ENCODE results near the gene ITPK1. TPM values are rescaled to one million over a fixed set of nuclear protein-coding genes. Genes with fewer than 3 reads are reported as not detected.

Gene ITPK1
- total RNA-seq, 1 experiment from 2014 or later, result 27.5 TPM

DNA sequence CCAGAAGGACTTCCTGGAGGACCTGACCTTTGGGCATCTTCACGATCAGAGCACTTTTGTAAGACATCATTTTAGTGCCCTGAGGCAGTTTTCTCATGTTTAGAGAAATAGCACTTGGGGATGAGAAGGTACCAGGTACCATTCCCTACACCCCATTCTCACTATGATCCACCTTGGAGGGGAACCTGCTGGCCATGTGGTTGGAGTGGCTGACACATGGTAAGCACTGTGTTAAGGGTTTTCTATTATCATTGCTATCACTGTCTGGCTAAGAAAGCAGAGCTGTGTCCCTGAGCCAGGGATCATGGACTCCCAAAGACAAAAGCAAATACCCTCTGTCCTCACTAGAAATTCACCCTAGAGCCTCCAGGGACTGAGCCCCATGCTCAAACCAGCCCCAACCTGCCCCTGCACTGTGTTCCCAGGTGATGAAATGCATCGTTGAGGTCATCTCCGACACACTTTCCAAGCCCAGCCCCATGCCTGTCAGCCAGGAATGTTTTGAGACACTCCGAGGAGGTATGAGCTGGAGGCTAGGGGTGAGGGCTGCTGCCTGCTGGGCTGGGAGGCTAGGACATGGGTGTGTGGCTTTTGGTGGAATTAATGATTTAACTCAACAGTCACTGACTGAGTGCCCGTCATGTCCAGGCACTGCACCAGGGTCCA is 189.4 kb downstream of the ITPK1 start:
- DNase-seq (ENCODE audit: low read depth), result no peak

DNA sequence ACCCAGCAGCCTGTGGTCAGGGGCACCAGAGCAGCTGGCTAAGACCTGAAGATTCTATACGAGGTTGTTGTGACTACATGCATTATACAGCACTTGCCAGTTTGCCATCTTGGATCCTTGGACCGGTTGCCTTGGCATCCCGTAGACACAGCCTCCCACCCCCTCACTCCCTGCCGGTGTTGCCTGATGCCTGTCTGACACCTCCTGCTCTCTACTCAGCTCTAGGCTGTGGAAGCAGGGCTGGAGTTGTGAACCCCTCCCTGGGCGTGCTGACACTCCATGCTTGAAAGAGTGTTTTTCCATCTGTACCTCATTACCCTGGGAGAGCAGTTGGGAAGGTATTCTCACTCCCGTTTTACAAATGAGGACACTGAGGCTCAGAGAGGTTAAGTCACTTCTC is 190.3 kb downstream of the ITPK1 start:
- DNase-seq (ENCODE audit: low read depth), result no peak

DNA sequence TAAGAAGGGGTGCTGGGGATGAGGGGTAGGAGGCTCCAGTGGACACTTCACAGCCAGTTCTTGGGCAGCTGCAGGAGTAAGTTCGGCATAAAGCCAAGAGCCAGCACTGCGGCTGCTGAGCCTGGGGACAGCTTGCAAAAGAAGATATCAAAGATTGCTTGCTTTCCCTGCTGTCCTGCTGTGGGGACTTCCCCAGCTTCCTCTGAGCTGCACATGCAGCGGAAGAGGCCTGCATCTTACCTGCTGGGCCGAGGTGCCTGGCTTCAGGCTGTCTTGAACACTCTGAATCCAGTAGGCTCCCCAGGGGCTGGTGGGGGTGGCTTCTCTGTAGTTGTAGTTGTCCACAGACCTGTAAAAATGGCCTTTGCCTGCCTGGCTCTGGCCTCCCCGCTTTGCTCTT is 191.5 kb downstream of the ITPK1 start:
- no peak for DNase-seq (ENCODE audit: low read depth)

DNA sequence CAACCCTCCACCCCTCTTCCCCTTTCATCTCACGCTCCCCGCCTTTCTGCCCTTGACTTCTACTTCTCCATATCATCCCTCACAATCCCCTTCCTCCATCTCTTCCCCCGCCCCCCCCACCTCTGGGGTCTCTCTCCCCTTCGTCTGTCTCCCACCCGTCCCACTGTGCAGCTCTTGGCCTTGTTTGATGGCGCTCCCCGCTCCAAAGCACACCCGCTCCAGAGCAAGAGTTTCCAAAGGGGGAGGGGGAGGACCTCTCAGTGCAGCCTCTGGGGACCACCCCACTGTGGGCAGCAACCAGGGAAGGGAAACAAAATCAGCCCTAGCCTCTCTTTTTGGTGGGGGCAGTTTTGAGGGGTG is 192.0 kb downstream of the ITPK1 start:
- DNase-seq (ENCODE audit: low read depth), result no peak

DNA sequence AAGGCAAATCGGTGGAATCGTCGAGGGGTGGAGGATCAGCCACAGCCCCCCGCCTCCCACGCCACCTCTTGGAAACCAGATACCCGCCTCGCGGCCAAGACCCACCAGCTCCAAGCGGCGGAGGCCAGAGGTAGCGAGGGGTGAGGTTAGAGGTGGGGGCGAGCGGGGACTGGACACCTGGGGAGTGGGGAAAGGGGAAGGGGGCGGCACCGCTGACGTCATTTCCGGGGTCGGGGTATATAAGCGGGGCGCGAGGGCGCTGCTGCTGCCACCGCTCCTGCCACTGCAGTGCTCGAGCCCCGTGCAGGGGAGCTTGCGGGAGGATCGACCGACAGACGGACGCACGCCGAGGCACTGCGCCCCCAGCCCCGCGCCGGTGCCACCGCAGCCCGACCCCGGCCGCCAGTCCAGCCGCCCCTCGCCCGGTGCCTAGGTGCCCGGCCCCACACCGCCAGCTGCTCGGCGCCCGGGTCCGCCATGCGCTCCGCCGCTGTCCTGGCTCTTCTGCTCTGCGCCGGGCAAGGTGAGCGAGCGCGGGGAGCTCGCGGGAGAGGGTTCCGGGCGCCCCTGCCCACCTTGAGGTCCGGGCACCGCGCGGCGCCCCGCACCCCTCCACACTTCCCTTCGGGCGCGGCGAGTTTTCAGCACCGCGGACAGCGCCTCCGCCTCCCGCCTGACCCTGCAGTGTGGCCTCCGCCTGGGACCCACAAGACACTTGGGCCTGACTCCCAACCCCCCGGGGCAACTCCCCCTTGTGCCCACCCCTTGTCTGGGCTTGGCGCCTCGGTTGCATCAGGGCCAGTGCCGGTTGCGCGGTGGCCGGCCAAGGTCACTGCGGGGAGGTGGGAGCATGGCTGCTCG is 192.6 kb downstream of the ITPK1 start, which contains the start of gene CHGA:
Gene CHGA (plus strand): TSS at position 268 of the 861 bp plus-strand sequence. CDS start 210 bp downstream, at position 478.
- DNase-seq (ENCODE audit: low read depth), result peak; percentile 10

DNA sequence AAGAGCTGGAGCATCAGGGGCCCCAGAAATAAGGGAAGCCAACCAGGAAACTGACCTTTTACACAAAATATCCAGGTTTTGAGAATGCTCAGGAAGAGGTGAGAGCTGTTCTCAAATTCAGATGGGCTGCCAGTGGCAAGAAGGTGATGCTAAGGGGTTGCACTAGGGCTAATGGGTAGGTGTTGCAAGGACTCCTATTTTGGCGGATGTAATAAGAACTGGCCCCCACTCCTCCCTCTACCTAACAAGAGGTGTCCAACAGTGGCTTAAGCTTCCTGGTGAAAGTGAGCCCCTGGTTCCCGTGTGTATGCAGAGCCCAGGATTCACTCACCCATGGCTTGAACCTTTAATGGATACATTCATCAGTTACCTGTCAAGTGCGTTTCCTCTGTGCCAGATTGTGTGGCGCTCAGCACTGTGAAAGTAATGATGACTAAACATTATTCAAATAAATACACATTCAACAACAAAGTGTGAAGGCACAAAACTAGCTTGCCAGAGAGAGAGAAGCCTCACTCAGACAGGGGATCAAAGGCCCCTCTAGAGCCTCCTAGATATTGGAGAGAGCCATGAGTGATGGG is 193.5 kb downstream of the ITPK1 start:
- no peak for DNase-seq (ENCODE audit: low read depth)

DNA sequence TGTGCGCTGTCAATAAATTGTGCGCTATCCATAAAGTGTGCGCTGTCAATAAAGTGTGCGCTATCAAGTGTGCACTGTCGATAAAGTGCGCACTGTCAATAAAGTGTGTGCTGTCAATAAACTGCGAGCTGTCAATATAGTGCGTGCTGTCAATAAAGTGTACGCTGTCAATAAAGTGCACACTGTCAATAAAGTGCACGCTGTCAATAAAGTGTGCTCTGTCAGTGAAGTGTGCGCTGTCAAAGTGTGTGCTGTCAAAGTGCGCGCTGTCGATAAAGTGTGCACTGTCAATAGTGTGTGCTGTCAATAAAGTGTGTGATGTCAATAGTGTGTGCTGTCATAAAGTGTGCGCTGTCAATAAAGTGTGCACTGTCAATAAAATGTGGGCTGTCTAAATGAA is 195.7 kb downstream of the ITPK1 start:
- no peak for DNase-seq (ENCODE audit: low read depth)

DNA sequence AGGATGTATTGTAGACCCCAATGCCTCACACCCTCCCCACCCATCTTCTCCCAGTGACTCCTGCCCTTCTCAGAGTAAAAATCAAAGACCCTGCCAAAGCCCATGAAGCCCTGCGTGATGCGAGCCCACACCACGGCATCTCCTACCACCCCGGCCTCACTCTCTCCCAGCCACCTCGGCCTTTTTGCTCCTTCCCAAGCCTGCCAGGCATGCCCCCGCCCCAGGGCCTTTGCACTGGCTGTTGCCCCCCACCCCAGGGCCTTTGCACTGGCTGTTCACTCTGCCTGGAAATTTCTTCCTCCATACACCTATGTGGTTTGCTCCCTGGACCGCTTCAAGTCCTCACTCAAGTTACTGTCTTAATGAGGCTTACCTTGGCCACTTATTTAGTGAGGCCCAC is 197.8 kb downstream of the ITPK1 start:
- no peak for DNase-seq (ENCODE audit: low read depth)

DNA sequence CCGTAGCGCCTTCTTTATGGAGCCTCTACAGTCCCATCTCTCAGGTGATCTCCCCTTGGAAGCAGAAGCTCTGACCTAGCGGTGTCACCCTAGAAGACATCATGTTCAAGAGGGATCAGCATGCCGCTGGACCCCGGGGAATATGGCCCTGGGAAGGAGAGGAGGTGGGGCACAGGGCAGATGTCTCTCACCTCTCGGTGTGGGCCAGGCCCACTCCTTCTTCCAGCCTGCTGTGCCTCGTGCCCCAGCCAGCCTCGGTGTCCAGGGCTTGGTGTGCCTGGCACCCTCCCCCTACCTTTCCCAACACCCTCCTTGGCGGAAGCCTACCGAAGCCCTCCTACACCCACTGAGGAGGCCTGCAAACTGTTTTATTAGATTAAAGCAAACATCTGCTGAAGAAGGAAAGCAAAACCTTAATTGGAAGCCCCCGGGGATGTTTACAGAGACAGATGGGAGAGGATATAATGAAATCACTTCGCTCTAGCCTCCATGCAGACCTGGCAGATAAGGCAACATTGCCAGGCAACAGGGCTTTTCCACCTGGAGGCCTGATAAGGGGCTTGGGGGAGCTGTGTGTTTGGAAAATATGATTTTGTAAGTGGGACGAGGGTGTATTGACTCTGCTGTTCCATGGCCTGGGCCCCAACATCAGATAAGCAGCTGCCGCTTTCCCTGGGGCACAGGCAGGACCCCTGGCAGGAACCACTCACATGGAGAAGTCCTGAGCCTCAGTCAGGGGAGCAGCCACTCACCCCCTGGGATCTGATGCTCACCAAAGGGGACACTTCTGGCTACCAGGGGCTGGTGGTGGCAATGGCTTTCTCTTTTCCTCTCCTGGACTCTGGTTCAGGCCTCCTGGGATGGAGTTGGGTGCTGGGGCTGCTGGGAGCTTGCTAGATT is 198.4 kb downstream of the ITPK1 start:
- DNase-seq (ENCODE audit: low read depth), result no peak

DNA sequence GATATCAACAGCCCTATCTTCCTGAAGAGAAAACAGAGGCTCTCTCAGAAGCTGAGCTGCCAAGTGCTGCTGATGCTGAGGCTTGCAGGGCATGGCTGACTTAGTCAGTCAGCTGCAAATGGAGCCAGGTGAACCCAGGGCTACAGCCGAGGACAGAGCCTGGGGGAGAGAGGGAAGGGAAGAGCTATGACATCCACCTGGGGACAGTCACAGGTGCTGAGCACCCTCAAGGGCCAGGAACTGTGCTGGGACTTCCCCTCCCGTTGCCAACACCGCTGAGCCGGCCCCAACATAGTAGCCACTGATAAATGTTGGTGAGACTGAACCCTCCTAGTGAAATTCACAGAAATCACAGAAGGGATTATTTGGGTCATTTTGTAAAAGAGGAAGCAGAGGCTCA is 199.5 kb downstream of the ITPK1 start:
- no peak for DNase-seq (ENCODE audit: low read depth)

DNA sequence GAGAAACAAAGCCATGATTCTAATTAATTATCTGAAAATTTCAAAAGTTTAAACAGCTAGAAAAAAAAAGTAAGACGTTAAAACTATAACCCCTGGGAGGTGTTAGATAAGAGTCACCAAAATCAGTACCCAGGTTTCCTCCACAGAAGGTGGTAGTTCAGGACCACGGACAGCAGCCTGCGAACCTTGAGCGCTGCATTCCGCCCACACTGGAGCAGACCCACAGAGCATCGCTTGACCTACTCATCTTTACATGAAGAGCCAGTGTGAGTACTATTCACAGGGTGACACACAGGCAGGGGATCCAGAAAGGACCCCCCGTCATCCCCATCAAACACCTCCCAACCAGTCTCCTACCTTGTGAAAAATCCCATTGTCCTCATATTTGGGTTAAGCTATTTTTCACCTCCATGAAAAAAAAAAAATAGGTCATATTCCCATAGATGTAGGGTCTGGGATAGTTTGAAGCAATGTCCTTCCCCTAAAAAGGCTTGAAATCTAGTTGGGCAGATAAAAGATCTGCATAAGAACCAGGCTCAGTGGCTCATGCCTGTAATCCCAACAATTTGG is 201.6 kb downstream of the ITPK1 start:
- peak; percentile 11 for DNase-seq (ENCODE audit: low read depth)

DNA sequence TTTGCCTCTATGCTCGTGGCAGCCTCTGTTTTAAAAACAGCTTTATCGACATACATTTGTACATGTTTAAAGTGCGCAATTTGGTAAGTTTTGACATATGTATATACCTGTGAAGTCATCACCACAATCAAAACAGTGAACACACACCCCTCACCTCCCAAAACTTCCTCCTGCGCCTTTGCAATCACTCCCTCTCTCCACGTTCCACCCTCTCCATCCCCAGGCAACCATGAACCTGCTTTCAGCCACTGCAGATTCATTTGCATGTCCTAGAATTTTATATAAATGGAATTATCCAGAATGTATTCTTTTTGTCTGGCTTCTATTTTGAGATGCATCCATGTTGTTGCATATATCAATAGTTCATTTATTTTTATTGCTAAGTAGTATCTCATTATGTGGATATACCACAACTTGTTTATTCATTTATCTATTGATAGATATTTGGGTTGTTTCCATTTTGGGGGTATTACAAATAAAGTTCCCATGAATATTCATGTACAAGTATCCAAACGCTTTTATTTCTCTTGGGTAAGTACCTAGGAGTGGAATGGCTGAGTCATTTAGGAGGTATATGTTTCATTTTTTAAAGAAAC is 208.3 kb downstream of the ITPK1 start:
- DNase-seq (ENCODE audit: low read depth), result no peak

DNA sequence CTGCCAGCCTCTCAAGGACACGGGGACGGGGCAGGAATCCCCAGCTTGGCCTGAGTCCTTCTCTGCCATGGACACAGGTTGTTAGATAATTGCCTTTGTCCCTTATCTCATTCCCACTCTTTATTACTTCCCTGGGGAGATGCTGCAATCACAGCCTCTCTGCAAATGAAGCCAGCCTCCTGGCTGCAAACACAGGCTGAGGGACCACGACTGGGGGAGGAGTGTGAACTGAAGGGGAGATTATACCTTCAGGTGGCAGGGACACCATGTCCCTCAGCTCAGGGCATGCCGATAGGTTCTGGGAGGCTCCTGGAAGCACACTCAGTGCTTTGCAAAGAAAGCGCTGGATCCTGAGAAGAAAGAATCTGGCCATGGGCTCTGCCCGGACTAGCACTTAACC is 208.9 kb downstream of the ITPK1 start:
- no peak for DNase-seq (ENCODE audit: low read depth)

DNA sequence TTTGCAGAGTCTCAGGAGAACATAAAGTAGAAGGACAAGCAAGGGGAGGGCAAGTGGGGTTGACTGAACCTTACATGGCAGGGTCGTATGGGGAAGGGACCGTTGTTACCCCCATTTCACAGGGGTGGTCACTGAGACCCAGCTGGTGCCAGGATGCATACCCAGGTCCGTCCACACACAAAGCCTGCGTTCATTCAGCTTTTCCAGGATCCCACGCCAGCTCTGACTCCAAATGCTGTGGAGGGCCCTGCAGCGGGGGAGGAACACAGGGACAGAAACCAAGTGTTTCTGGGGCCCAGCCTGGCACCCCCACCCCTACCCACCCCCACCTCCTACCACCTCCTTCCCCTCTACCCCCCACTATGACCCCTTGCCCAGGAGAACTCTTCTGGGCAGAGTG is 209.3 kb downstream of the ITPK1 start:
- no peak for DNase-seq (ENCODE audit: low read depth)

DNA sequence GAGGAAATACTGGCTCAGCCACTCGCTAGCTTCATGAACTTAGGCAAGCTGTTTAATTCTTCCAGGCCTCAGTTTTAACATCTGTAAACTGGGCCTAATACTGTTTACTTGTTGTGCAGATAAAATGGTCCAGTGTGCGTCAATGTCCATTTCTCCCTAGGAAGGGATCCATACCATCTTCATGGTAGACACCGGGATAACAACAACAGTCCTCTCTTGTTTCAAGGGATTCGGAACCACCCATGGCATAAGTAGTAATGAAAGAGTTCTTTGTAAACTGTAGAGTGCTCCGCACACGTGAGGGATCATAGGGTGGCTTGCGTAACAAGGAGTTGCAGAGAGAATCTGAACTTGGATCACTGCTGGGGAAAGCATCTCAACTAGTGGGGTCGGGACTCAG is 210.1 kb downstream of the ITPK1 start:
- DNase-seq (ENCODE audit: low read depth), result no peak

DNA sequence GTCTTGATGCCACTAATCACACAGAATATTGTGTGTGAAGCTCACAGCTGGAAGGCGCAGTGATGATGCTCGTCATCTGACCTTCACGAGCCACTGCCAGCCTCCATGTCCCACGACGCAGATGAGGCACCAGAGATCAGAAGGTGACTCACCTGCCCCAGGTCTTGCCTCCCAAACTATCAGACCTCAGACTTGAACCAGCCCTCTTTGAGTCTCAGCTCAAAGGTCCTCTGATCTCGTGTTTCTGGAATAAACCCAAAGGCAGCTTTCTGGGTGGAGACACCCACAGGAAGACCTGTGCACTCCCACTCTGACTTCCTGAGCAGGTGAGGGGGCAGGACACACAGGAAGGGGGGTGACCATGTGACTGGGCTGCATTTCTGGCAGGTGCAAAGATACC is 212.4 kb downstream of the ITPK1 start:
- DNase-seq (ENCODE audit: low read depth), result no peak

DNA sequence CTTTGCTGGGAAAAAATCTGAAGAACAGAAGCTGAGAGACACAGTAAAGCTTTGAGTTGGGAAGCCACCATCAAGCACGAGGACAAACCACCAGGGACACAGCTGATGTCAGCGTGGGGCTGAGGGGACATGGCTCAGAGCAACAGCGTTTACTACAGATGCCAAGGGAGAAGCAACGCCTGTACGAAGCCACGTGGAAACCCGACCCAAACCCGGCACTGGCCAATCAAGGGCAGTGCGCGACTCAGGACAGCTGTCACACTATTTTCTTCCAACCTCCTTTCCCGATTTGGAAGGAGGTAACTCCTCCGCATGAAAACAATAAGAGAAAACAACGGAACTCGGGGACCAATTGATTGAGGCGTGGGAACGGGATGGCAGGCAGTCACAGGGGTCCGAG is 213.0 kb downstream of the ITPK1 start:
- no peak for DNase-seq (ENCODE audit: low read depth)

DNA sequence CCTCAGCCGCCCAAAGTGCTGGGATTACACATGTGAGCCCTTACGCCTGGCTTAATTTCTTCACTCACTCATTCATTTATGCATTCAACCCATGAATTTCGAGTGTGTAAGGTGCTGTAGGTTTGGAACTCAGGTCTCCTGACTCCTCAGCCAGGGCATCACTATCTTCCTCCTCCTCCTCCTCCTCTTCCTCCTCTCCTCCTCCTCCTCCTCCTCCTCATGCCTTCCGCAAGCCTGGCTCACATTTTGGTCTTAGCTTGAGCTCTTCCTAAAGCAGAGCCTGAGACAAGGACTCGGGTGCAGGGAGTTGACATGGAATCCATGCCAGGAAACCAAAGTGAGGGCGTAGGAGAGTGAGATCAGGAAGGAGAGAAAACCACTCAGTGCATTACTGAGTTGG is 213.5 kb downstream of the ITPK1 start:
- no peak for DNase-seq (ENCODE audit: low read depth)

DNA sequence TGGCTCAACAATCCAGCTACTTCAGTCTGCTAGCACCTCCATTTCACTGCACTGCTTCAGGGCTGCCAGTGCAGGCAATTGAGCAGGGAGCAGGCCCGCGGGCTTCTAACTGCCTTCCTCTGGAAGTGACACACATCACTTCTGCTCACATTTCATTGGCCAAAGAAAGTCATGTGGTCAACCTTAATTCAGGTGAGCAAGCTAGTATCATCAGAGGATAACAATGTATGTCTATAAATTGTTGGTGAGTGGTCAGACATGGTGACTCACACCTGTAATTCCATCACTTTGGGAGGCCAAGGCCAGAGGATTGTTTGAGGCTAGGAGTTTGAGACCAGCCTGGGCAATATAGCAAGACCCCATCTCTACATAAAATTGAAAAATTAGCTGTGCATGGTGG is 215.1 kb downstream of the ITPK1 start:
- no peak for DNase-seq (ENCODE audit: low read depth)

DNA sequence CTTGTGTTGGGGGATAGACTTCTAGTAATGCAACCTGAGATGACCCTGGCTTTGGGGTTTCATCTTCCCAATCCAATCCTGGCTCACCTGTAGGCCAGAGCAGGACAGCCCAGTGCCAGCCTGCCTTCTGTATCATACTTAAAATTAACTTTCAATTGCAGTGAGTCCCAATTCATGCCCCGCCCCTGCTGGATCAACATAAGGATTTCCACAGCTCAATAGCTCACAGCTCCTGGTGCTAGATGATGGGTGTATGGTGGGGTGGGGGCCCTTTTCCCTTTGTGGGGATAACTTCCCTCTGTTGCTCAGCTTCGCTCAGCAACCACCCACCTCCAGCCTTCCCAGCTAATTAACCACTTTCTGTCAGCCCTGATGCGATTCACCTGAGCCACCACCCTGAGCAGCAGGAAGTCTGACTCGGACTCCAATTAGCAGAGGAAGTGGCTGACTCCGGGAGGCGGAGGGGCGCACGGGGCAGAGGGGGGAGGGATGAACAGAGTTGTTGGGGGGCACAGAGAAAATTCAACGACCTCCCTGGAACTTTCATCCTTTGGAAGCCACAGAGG is 217.1 kb downstream of the ITPK1 start:
- DNase-seq (ENCODE audit: low read depth), result no peak

Data from LHCN-M2 (cell line).